Measurements from ENCODE around the gene ZNF275. TPM values are rescaled to one million over a fixed set of nuclear protein-coding genes. Genes with fewer than 3 reads are reported as not detected.
"Not testable (repeated sequence)": the region's sequence is repeated elsewhere in the genome, so short reads cannot be mapped to it uniquely, and the experiment has no call there.

ZNF275 gene
- 10 to 100 TPM; 11.8 to 15.9 (median 12.6) TPM for total RNA-seq

GRCh38 chrX:153333821-153334653 is at the start of gene ZNF275:
Gene ZNF275, plus strand, starts transcription at chrX:153334153. Its CDS starts 2,527 bp downstream, at chrX:153336680.
- peak within 1 kb of the TSS in 3 of 4 donors; percentile 54 to 82 (median 74) for H3K27ac ChIP-seq
- peak in 1 of 2 donors; percentile 66 for TF ChIP-seq POLR2A (IDR thresholded peaks at IDR 0.05)
- TF ChIP-seq CTCF (IDR thresholded peaks at IDR 0.05) = peak in 1 of 5 experiments; percentile 15
- peak in 1 of 2 donors; percentile 70 for TF ChIP-seq EP300 (IDR thresholded peaks at IDR 0.05)
- H3K36me3 ChIP-seq = no peaks in the 10 kb centered on the region
- H3K4me1 ChIP-seq = peaks cover 0 to 14% (median 0%) of the 10 kb centered on the region in 4 donors
- DNase-seq (ENCODE audit: low spot score in 2 of 2) = peak; percentile 56 to 57
- H3K9me3 ChIP-seq = no peaks in the 10 kb centered on the region
- 1 to 45% methylated on average over 20 to 78 of the region's 86 CpGs for WGBS, 2 donors
- H3K4me3 ChIP-seq = peak within 1 kb of the TSS; percentile 46 to 83 (median 59)
- no peaks in the 10 kb centered on the region for H3K27me3 ChIP-seq

- not testable (repeated sequence) for H3K4me3 ChIP-seq; H3K4me1 ChIP-seq; H3K27me3 ChIP-seq; H3K36me3 ChIP-seq; H3K27ac ChIP-seq; H3K9me3 ChIP-seq; DNase-seq (ENCODE audit: low spot score in 2 of 2)
- WGBS, 2 donors = no CpG with 5 or more reads among the region's 8 CpGs
Observed at GRCh38 chrX:153285678-153286077, 48.3 kb upstream of the ZNF275 start.

GRCh38 chrX:153288807-153289206 is 45.1 kb upstream of the ZNF275 start:
- no CpG with 5 or more reads among the region's 2 CpGs for WGBS, 2 donors
- not testable (repeated sequence) for DNase-seq (ENCODE audit: low spot score in 2 of 2); H3K4me1 ChIP-seq; H3K4me3 ChIP-seq; H3K27ac ChIP-seq; H3K27me3 ChIP-seq; H3K9me3 ChIP-seq; H3K36me3 ChIP-seq

- H3K36me3 ChIP-seq = not testable (repeated sequence)
Observed at GRCh38 chrX:153293485-153294071, 40.4 kb upstream of the ZNF275 start.

GRCh38 chrX:153297376-153297775 is 36.6 kb upstream of the ZNF275 start:
- Histone ChIP-seq H3K27ac (no peak overlapping the region), H3K4me3 (no peak overlapping the region), H3K9me3 (no peaks in the 10 kb centered on the region), H3K4me1 (no peaks in the 10 kb centered on the region), H3K36me3 (no peaks in the 10 kb centered on the region), H3K27me3 (no peaks in the 10 kb centered on the region)
- no peak for TF ChIP-seq CTCF (IDR thresholded peaks at IDR 0.05)
- TF ChIP-seq EP300 (IDR thresholded peaks at IDR 0.05) = no peak
- no peak for TF ChIP-seq POLR2A (IDR thresholded peaks at IDR 0.05)
- DNase-seq (ENCODE audit: low spot score in 2 of 2) = no peak
- 49 to 84% methylated on average over 1 of the region's 1 CpG for WGBS, 2 donors

More at GRCh38 chrX:153293485-153294071, 40.4 kb upstream of the ZNF275 start:
- DNase-seq (ENCODE audit: low spot score in 2 of 2); H3K27ac ChIP-seq; H3K27me3 ChIP-seq; H3K4me1 ChIP-seq; H3K9me3 ChIP-seq; H3K4me3 ChIP-seq: not testable (repeated sequence)
- WGBS, 2 donors = 55 to 63% methylated on average over 4 of the region's 8 CpGs

- Histone ChIP-seq H3K27ac (no peak overlapping the region), H3K4me1 (no peaks in the 10 kb centered on the region), H3K4me3 (no peak overlapping the region), H3K9me3 (no peaks in the 10 kb centered on the region), H3K27me3 (no peaks in the 10 kb centered on the region), H3K36me3 (no peaks in the 10 kb centered on the region)
- 65 to 70% methylated on average over 5 of the region's 5 CpGs for WGBS, 2 donors
- TF ChIP-seq POLR2A (IDR thresholded peaks at IDR 0.05) (no peak), CTCF (IDR thresholded peaks at IDR 0.05) (no peak), EP300 (IDR thresholded peaks at IDR 0.05) (no peak)
- no peak for DNase-seq (ENCODE audit: low spot score in 2 of 2)
Observed at GRCh38 chrX:153299855-153300254, 34.1 kb upstream of the ZNF275 start.

All from tibial nerve (tissue), 4 donors.